NCI-H526 treated with DMSO at 0.1 percent for 48 hours (cell line): Measurements from ENCODE around the gene SSX2IP.
A peak's percentile ranks its signal among the peaks of the same experiment; 100 is the strongest.
"Not testable (repeated sequence)": the region's sequence is repeated elsewhere in the genome, so short reads cannot be mapped to it uniquely, and the experiment has no call there.

Experiments
- DNase-seq: peaks from one replicate; lab custom pipeline; 2025; lab: John Stamatoyannopoulos, UW

Gene SSX2IP

GRCh38 chr1:84690397-84691121 lies at the start of gene SSX2IP:
Gene SSX2IP (minus strand): TSS chr1:84690461. CDS start chr1:84671219, 19,242 bp downstream.
- peak; percentile 95 for DNase-seq

DNA sequence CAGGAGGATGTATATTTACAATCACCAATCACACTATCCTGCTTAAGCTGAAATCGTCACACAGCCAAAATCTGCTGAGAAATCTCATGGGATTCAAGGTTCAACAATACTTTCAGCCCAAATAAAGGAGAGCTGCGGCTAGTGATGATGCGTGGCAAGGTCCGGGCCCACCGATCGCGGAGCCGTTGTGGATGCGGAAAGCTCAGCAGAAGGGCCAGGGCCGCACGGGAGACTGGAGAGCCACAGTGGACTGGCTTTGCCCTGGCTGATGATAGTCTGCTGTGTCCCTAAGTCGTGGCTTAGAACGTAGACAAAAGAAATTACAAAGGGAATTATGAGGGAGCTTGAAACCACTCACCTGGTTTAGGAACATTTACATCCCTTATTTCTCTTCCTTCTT lies 48.0 kb upstream of the SSX2IP start:
- DNase-seq: no peak

GRCh38 chr1:84737590-84737989 lies 47.3 kb upstream of the SSX2IP start:
- DNase-seq: no peak

DNA sequence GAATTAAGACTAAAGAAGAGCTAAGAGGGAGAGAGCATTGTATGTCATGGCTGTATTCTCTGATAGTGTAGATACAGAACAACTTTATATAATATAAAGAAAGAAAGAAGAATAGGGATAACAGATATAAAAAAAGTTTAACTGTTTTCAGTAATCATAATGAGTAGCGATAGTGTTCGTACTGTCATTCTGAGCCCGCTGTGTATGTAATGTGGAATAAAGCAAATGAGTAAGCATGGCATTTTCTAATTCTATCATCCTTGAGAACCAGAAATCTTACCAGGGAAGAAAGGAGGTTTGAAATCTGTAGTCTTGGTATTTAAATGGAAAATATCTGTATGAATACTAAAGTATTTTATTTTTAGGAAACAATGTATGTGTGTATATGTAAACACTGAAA lies 46.7 kb upstream of the SSX2IP start:
- DNase-seq: no peak

DNA sequence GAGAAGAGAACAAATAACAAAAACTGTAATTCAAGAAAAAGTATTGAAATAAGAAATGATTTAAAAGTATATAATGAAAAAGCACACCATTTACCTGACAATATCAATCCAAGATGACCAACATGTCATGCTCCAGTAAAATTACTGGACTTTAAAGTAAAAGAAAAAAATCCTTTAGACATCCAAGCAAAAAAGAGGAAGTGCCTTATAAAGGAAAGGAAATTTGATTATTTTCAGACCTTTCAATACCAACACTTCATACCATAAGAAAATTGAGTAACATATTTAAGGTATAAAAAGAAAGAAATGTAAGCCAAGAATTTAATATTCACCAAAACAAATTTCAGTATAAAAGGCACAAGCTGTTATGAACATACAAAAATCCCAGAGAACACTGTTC lies 46.2 kb upstream of the SSX2IP start:
- no peak for DNase-seq

- DNase-seq: no peak
These were observed 45.2 kb upstream of the SSX2IP start for GRCh38 chr1:84735483-84735882.

DNA sequence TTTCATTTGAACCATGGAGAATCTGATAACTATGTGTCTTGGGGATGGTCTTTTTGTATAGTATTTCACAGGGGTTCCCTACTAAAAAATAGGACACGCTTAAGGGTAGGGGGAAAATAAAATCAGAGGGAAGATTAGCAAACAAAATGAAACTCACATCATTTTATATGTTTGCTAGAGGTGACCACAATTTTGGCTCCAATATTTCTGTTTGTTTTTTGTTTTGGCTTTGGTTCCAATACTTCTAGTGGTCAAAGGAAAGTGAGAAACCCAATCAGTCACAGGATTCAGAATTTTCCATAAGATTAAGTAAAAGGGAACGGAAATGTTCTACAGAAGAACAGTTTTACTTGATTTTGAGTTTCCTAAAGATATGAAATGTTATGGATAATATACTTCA lies 42.3 kb upstream of the SSX2IP start:
- no peak for DNase-seq

DNA sequence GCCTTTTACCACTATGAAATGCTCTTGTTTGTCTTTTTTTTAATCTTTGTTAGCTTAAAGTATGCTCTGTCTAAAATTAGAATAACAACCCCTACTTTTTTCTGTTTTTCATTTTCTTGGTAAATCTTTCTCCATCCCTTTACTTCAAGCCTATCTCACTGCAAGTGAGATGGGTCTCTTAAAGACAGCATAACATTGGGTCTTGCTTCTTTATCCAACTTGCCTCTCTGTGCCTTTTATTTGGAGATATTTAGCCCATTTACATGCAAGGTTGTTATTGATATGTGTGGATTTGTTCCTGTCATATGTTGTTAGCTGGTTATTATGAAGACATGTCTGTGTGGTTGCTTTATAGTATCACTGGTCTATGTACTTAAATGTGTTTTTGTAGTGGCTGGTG lies 41.3 kb upstream of the SSX2IP start:
- DNase-seq: no peak

DNA sequence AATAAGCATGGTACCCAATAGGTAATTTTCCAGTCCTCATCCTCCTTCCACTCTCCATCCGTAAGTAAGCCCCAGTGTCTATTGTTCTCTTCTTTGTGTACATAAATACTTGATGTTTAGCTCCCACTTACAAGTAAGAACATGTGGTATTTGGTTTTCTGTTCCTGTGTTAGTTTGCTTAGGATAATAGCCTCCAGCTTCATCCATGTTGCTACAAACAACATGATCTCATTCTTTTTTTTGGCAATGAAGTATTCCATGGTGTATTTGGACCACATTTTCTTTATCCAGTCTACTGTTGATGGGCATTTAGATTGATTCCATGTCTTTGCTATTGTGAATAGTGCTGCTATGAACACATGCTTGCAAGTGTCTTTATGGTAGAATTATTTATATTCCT lies 37.5 kb upstream of the SSX2IP start:
- DNase-seq: peak; percentile 25

- DNase-seq: no peak
These were observed 36.6 kb upstream of the SSX2IP start for GRCh38 chr1:84726593-84727499.

- no peak for DNase-seq
These were observed 34.0 kb upstream of the SSX2IP start for GRCh38 chr1:84724128-84724860.

GRCh38 chr1:84722794-84723193 lies 32.5 kb upstream of the SSX2IP start:
- DNase-seq: no peak

DNA sequence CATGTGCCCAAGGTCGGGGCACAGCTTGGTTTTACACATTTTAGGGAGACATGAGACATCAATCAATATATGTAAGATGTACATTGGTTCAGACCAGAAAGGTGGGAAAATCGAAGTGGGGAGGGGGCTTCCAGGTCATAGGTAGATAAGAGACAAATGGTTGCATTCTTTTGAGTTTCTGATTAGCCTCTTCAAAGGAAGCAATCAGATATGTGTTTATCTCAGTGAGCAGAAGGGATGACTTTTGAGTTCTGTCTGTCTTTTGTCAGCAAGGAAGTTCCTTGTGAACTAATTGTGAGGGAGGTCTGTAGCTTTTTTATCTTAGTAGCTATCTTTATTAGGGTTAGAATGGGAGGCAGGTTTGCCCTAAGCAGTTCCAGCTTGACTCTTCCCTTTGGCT lies 31.6 kb upstream of the SSX2IP start:
- DNase-seq: not testable (repeated sequence)

DNA sequence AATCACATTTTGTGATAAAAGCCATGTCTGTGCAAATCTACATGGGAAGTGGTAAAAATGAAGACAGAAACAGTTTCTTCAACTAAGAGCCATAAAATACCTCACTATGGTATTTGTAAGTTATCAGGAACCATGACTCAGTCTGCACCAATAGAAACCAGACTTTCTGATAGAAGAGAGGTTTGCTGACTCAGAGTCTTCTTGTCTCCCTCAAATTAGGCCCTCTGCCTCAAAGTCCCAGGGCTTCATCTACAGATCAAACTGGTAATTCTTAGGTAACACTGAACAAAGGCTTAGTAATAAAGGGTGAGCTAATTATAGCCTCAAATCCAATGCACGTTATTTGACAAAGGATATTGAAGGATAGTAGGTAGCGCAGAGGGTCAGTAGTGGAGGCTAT lies 30.9 kb upstream of the SSX2IP start:
- DNase-seq: no peak

GRCh38 chr1:84720221-84720780 lies 30.0 kb upstream of the SSX2IP start:
- no peak for DNase-seq

DNA sequence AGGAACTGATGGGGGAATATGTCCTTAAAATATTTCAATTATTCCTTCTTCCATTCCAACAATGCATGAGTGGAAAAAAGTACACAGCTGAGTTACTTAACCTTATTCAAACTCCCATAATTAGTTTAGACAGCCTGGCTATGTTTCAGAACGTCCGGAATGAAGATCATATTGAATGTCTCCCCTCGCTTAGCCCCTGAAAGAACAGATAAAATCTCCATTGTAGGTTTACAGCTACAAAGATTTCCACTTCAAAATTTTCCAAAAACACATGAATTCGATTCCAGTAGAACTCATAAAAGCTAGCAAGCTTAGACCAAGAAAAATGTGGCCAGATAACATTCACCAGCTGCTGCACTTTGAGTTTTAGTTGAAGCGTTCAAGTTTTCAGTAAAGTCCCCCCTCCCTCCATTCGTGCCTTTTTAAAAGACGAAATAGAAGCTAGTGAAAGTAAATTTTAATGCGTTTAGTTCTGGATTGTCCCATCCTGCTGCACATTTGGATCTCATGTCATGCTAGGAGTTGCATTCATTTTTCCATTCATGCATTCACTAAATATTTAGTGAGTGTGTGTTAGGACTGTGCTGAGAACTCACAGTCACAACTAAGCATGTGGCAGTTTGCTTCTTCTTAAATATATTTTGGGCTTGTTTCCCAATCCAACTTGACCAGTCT lies 29.4 kb upstream of the SSX2IP start:
- DNase-seq: no peak

DNA sequence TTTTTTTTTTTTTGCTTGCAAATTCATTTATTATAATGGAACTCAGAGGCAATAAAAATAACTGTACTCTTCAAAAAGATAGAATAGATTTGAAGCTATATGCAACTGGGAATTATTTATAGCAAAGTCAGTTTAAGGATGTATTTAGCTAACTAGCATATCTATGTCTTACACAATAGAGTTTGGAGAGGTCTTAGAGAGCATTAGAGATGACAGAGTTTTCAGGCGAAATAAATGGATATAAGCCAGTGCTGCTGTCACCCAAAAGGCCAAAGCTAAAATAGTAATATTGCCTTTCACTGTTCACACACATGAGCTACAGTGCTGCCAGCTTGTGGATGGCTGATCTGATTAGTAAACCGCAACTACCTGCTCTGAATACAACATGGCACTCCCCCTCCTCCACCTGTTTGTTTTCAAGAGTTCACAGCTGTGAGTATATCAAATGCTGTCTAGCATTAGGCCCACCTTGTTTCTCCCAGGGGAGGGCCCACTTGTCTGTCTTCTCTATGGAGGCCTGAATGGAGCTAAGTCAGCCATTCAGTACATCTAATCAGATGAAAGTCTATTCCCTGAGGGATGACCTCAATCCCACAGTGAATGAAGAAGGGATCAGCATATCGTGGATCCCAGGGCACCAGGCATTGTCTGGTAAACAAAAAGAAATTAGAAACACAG lies 25.2 kb upstream of the SSX2IP start:
- peak; percentile 44 for DNase-seq

- DNase-seq: no peak
These were observed 22.1 kb upstream of the SSX2IP start for GRCh38 chr1:84712276-84712874.

GRCh38 chr1:84711869-84712268 lies 21.6 kb upstream of the SSX2IP start:
- DNase-seq: no peak

GRCh38 chr1:84711121-84711520 lies 20.9 kb upstream of the SSX2IP start:
- no peak for DNase-seq

DNA sequence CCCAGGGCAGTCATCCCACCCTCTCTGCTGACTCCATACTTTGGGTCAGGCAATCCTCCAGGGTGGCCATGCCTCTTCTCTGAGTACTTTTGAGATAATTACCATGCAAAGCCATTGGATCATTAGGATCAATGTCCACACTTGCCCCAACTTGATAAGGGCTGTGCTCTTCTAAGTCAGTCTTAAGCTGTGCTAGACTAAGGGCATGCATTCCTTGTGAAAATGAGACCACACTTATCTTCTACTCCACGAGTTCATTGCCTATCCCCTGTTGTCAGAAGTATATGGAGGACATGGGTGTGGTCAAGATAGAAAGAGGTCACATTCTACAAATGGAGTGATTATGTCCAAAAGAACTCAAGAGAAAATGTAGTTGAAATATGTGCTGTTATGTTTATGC lies 18.9 kb upstream of the SSX2IP start:
- DNase-seq: no peak
